Mononuclear cell (primary cell): ENCODE results near the gene RARRES2. TPM values are rescaled to one million over a fixed set of nuclear protein-coding genes. Genes with fewer than 3 reads are reported as not detected.

Experiments used
- H3K27me3 ChIP-seq: 2 replicates; pipeline ENCODE4 v1.6.0; 2011; ENCODE audit warnings: low read length, control low read depth; ENCODE audit not compliant: insufficient read depth
- H3K4me1 ChIP-seq: 2 replicates; pipeline ENCODE4 v1.5.1; 2011; ENCODE audit warnings: mild to moderate bottlenecking, low read length, control low read depth; ENCODE audit not compliant: insufficient read depth
- H3K4me3 ChIP-seq: 2 replicates; pipeline ENCODE4 v1.5.1; 2011; ENCODE audit warnings: mild to moderate bottlenecking, low read length, moderate library complexity
- H3K9me3 ChIP-seq: 2 replicates; pipeline ENCODE4 v1.5.1; 2011; ENCODE audit warnings: low read depth, mild to moderate bottlenecking, control low read depth, low read length
- total RNA-seq: library from RNA; depleted of rRNA; stranded (reverse); fragments of >200 nt; gene quantifications from one replicate; pipeline ENCODE4 v1.2.3, GENCODE V29; 2012

RARRES2 gene
- total RNA-seq, 1 donor: not detected

- no peaks in the 10 kb centered on the region for H3K27me3 ChIP-seq
- peaks cover 34% of the 10 kb centered on the region for H3K4me1 ChIP-seq
- H3K4me3 ChIP-seq: no peak overlapping the region
- H3K9me3 ChIP-seq: no peaks in the 10 kb centered on the region
Measured at GRCh38 chr7:150359622-150360362, 18.4 kb upstream of the RARRES2 start.

- Histone ChIP-seq H3K4me1 (peaks cover 29% of the 10 kb centered on the region), H3K27me3 (no peaks in the 10 kb centered on the region), H3K4me3 (no peak overlapping the region), H3K9me3 (no peaks in the 10 kb centered on the region)
Measured at GRCh38 chr7:150358988-150359621, 17.7 kb upstream of the RARRES2 start.

- Histone ChIP-seq H3K9me3 (no peaks in the 10 kb centered on the region), H3K4me1 (peaks cover 23% of the 10 kb centered on the region), H3K27me3 (no peaks in the 10 kb centered on the region), H3K4me3 (no peak overlapping the region)
Measured at GRCh38 chr7:150358433-150358832, 17.0 kb upstream of the RARRES2 start.

GRCh38 chr7:150357771-150358427 is 16.5 kb upstream of the RARRES2 start:
- Histone ChIP-seq H3K9me3 (no peaks in the 10 kb centered on the region), H3K4me3 (no peak overlapping the region), H3K27me3 (no peaks in the 10 kb centered on the region), H3K4me1 (peaks cover 20% of the 10 kb centered on the region)

GRCh38 chr7:150357270-150357669 is 15.8 kb upstream of the RARRES2 start:
- no peaks in the 10 kb centered on the region for H3K9me3 ChIP-seq
- peaks cover 20% of the 10 kb centered on the region for H3K4me1 ChIP-seq
- no peaks in the 10 kb centered on the region for H3K27me3 ChIP-seq
- H3K4me3 ChIP-seq: no peak overlapping the region

GRCh38 chr7:150356265-150356897 is 15.0 kb upstream of the RARRES2 start:
- no peaks in the 10 kb centered on the region for H3K9me3 ChIP-seq
- no peak overlapping the region for H3K4me3 ChIP-seq
- H3K4me1 ChIP-seq: peaks cover 20% of the 10 kb centered on the region
- no peaks in the 10 kb centered on the region for H3K27me3 ChIP-seq

- no peak overlapping the region for H3K4me3 ChIP-seq
- no peaks in the 10 kb centered on the region for H3K9me3 ChIP-seq
- H3K4me1 ChIP-seq: peaks cover 20% of the 10 kb centered on the region
- no peaks in the 10 kb centered on the region for H3K27me3 ChIP-seq
Measured at GRCh38 chr7:150355666-150356059, 14.2 kb upstream of the RARRES2 start.

- Histone ChIP-seq H3K27me3 (no peaks in the 10 kb centered on the region), H3K4me3 (no peak overlapping the region), H3K4me1 (peaks cover 4% of the 10 kb centered on the region), H3K9me3 (no peaks in the 10 kb centered on the region)
Measured at GRCh38 chr7:150351587-150352194, 10.3 kb upstream of the RARRES2 start.

- Histone ChIP-seq H3K4me3 (no peak overlapping the region), H3K27me3 (peaks cover 20% of the 10 kb centered on the region), H3K4me1 (no peaks in the 10 kb centered on the region), H3K9me3 (peaks cover 6% of the 10 kb centered on the region)
Measured at GRCh38 chr7:150346922-150347321, 5.5 kb upstream of the RARRES2 start.

GRCh38 chr7:150345012-150345411 is 3.6 kb upstream of the RARRES2 start:
- H3K27me3 ChIP-seq: peaks cover 32% of the 10 kb centered on the region
- H3K4me3 ChIP-seq: no peak overlapping the region
- H3K4me1 ChIP-seq: no peaks in the 10 kb centered on the region
- H3K9me3 ChIP-seq: peaks cover 6% of the 10 kb centered on the region

GRCh38 chr7:150344299-150344698 is 2.9 kb upstream of the RARRES2 start:
- Histone ChIP-seq H3K4me1 (no peaks in the 10 kb centered on the region), H3K9me3 (peaks cover 6% of the 10 kb centered on the region), H3K27me3 (peaks cover 35% of the 10 kb centered on the region), H3K4me3 (no peak overlapping the region)

- H3K4me3 ChIP-seq: no peak overlapping the region
- H3K9me3 ChIP-seq: peaks cover 6% of the 10 kb centered on the region
- peaks cover 35% of the 10 kb centered on the region for H3K27me3 ChIP-seq
- H3K4me1 ChIP-seq: no peaks in the 10 kb centered on the region
Measured at GRCh38 chr7:150343225-150343624, 1.8 kb upstream of the RARRES2 start.

GRCh38 chr7:150342121-150342408 is 636 bp upstream of the RARRES2 start:
- Histone ChIP-seq H3K4me1 (no peaks in the 10 kb centered on the region), H3K4me3 (no peak overlapping the region), H3K27me3 (peaks cover 35% of the 10 kb centered on the region), H3K9me3 (peaks cover 6% of the 10 kb centered on the region)

GRCh38 chr7:150340875-150341262 is 560 bp downstream of the RARRES2 start:
- no peak overlapping the region for H3K4me3 ChIP-seq
- peaks cover 35% of the 10 kb centered on the region for H3K27me3 ChIP-seq
- peaks cover 6% of the 10 kb centered on the region for H3K9me3 ChIP-seq
- H3K4me1 ChIP-seq: no peaks in the 10 kb centered on the region
